Jurkat, Clone E6-1 (cell line): ENCODE measurements around the gene ARHGAP4.
A peak's percentile ranks its signal among the peaks of the same experiment; 100 is the strongest.

Experiments
- DNase-seq: peaks from one replicate; pipeline ENCODE4 v3.0.0-alpha.2; 2011; ENCODE audit warnings: low read depth, low spot score
- H3K4me3 ChIP-seq: 2 replicates; pipeline ENCODE4 v1.5.1; 2011; ENCODE audit warnings: mild to moderate bottlenecking, low read length, control low read depth, moderate library complexity

The ARHGAP4 gene

DNA sequence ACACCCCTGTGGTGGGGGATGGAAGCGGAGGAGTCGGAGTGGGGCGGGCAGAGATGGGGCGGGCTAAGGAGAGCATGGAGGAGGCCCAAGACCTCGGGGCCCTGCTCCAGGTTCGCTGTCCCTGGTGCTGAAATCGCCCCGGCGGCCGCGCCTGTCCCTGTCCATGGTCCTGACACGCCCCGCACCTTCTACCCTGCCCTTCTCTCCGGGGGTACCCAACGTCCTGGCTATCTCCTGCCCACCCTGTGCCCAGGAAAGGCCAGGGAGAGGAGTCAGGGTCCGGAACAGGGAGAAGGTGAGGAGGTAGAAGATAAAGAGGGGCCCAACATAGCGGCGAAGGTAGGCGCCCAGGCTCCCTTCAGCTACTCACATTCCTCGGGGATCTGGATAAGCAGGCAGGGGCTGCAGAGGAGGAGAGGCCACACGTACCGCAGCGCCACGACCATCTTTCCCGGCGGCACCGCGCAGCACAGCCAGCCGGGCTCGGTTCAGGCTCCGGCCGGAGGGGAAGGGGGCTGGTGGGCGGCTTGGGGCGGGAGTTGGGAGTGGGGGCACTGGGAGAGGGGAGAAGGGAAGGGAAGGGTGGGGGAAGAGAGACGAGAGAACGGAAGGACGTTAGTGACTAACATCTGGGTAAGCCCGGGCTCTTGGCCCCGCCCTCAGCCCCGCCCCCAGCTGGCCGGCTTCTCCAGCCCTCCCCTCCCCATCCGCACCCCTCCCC lies 50.5 kb downstream of the ARHGAP4 start:
- H3K4me3 ChIP-seq, result no peak overlapping the region
- peak; percentile 14 for DNase-seq

DNA sequence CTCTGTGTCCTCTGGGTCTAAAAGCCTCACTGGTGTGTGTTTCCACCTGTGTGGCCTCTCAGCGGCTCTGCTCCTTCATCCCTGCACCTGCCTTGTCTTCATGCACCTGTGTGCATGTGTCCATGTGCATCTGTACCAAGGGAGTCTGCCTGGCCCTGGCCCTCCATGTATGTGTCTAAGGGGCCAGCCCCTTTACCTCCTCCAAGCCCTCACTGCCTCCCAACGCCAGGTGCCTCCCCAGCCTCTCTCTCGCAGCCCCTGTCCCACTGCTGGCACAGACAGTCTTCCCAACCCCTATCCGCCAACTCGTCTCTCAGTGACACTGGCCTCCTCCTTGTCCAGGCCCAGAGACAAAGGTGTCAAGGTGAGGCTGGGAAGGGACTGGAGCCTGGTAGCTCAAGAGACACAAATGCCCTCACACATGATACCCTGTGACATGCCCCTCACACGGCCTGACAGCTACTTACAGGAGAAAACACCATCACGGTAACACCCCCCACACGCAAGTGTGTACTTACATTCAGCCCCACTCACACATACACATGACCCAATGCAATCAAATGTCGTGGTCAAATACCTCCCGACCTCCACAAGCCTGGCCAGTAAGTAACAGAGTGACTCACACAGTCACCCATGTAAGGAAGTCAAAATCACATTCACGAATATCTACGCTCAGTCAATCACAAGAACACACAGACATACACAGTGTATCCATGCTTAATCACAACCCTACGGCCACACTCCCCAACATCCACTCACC lies 51.5 kb downstream of the ARHGAP4 start:
- no peak for DNase-seq
- H3K4me3 ChIP-seq, result no peak overlapping the region

DNA sequence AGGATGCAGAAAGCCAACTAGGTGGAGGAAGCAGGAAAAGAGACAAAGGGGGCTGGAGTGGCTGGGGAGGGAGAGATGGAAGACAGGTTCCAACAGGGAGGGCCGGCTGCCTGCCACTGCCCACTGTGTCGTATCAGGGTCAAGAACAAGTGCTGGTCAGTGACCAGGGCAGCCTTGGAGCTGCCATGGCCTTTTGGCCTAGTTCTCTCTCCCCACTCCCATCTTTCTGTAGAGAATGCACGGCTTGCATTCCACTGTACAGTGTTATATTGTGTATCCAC lies 52.0 kb downstream of the ARHGAP4 start:
- no peak overlapping the region for H3K4me3 ChIP-seq
- no peak for DNase-seq

DNA sequence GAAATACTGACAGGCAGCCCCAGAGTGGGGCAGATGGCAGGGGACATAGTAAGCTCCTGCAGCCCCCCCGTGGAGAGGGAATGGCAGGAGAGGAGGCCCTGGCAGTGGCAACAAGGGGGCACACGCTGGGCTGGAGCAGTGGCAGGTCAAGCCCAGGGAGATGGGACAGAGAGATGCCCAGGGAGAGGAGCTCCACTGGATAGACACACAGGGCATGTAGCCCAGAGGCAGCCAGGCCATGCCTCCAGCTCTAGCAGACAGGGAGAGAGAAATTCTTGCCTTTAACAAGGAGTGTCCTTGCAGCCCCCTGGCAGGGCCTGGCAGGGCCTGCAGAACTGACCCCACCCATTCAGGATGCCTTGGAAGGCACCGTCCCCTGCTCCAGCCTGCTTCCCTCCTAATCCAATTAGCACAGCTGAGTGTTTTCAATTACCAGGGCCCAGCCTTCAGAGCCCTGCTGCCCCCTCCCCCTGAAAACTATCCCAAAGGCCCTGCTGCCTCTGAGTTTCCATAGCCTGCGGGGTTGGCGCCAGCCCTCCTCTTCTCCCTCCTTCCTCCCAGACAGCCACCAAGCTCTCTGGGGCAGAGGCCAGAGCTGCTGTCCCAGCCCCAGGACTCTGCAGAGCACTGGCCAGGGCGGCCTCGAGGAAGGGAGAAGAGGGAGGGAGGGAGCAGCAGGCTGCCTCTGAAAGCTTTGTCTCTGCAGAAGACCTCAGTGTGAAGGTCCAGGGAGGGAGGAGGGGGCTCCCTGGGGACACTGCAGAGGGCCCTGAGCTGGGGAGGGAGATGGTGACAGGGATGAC lies 52.6 kb downstream of the ARHGAP4 start:
- H3K4me3 ChIP-seq, result no peak overlapping the region
- DNase-seq, result no peak

DNA sequence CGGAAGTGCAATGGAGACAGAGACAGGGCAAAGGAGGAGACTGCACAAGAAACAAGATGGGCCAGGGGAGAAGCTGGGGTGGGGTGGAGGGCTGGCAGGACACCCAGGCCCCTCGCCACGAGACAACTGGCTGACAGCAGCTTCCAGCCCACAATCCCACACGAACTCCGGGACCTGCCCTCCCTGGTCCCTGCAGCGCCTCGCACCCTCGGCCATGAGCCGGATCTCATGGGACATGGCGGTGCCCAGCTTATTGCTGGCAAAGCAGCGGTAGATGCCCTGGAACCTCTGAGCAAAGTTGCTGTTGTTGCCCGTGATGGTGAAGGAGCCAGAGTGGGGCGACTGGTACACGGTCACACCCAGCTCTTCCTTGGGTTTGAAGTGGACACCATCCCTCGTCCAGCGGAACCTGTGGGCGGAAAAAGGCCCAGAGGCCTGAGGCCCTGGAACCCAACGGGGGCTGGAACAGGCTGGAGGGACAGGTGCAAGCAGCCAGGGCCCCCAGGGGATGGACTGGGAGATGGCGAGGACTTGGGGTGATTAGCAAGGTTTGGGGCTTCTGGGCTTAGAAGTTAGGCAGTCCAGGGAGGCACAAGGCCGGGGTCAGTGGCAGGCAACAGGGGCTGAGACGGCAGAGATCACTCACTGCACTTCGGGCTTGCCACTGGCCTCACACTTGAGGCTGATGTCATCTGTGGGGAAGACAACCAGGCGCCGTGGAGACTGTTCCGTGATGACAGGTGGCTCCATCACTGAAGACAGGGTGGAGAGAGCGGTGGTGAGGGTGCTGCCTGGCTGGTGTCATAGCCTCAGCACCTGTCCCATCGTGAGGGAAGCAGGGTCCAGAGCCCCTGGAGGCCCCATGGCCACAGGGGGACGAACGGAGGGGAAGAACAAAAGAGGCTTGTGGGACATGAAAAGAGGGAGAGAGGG lies 53.9 kb downstream of the ARHGAP4 start:
- DNase-seq, result no peak

DNA sequence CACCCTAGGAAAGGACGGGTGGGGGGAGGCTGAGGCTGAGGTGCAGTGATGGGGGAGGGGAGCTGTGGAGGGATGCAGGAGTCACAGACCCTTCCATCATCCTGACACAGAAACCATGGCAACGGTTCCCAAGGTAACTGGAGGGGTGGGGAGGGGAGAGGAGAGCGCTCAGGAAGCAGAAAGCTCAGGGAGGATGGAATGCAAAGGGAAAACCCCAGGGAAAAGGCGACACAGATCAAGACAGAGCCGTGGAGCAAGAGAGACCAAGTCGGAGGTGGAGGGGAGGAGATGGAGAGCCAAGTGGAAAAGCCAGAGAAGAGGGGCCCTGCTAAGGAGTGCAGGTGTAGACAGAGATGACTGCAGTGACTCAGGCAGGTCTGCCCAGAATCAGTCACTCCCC lies 54.6 kb downstream of the ARHGAP4 start:
- no peak overlapping the region for H3K4me3 ChIP-seq
- no peak for DNase-seq

More for the DNA sequence above, 53.9 kb downstream of the ARHGAP4 start:
- no peak overlapping the region for H3K4me3 ChIP-seq

DNA sequence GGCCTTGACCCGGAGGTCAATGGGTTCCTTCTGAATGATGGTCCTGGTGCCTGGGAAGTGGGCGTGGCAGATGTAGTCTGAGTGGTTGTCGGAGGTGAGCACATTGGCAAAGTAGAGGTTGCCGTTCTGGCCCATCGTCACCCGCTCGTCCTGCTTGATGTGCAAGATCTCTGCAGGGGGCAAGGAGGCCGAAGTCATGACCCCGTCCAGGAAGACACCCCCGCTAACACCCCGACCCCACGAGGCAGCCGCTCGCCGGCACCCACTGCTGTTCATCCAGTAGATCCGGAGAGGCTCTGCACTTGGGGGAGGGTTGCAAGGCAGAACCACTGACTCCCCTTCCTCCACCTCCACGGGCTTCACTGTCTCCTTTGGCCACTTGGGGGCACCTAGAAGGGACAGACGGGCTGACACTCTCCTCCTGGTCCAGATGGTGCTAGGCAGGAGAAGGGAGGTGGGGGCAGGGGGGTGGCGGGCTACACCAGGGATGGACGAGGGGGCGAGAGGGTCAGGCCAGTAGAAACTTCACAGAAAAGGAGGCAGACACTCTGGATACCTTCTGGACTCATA lies 55.2 kb downstream of the ARHGAP4 start:
- no peak overlapping the region for H3K4me3 ChIP-seq
- DNase-seq, result no peak

DNA sequence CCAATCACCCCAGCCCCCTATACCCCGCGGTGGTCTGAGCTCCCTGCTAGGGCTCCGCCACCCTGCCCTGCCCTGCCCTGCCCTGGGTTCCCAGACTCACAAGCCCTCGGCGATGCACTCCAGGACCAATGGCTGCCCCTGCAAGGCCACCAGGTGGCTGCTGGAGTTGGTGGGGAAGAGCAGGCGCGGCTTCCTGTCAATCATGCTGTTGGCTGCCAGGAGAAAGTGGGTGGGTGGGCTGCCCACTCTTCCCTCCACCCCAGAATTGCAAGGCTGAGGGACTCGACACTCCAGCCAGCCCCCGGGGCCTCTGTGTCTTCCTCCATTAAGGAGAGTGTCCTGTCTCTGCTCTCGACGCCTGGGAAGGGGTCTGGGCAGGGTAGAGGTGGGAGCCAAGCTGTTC lies 55.8 kb downstream of the ARHGAP4 start:
- no peak overlapping the region for H3K4me3 ChIP-seq
- DNase-seq, result no peak

DNA sequence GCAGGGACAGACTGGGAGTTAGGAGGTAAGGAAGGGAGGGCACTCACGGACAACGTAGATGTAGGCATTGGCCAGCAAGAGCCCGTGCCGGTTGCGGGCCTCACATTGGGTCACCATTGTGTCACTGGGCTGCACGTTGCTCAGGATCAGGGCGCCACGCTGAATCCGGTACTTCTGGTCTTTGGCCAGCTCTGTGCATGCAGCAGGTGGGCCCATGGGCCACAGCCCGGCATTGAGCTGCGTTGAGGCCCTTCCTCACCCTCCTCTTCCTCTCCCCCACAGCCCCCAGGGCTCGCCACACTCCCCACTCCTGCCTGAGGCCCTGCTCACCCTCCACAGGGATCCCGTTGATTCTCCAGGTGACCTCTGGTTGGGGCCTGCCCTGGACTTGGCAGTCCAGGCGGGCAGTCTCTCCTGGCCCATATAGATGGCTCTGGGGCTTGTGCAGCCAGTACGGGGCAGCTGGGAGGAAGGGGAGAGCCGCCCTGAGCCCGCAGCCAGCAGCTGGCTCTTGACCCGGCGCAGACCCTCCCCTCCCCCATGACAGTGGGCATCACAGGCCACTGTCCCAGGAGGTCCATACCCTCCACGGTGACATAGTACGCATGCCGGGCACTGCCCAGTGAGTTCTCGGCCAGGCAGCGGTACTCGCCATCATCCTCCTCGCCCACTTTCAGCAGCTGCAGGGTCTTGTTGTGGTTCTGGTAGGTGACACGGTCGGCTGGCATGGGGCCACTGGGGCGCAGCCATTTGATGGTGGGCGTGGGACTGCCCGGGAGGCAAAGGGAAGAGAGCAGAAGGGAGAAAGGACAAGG lies 56.4 kb downstream of the ARHGAP4 start:
- H3K4me3 ChIP-seq, result no peak overlapping the region
- DNase-seq, result no peak

DNA sequence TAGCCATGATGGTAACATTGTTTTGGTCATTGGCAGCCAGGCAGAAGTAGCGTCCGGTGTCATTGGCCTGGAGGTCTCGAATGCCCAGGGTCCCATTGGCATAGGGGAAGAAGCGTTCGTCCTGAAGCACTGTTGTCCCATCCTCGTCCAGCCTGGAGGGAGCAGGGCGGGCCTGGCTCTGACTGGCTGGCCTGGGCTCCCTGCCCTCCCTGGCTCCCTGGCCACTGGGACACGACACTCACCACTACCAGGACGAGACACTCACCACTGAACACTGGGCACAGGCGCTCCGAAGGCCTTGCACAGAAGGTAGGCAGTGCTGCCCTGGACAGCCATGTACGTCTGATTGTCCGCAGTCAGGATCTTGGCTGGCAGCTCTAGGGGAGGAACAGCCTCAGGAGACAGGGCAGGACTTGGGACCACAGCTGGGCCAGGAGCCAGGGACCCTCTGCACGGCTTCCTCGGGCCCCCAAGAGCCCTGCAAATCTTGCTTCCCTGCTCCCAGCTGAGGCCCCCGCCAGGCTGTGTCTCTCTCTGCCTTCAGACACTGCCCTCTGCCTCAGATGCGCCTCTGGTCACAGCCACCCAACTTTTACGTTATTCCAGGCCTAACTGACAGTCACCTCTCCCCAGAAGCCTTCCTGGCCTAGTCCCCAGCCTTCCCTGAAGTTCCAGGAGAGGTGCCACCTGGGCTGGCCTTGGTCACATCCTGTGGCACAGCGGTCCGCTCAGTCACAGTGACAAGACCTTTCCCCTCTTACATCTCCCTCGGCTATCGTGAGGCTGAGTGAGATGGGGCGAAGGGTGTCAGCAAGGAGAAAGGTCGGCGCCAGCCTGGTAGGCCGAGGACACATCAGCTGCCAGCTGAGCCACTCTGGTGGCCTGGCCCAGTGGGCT lies 57.2 kb downstream of the ARHGAP4 start:
- DNase-seq, result no peak
- H3K4me3 ChIP-seq, result no peak overlapping the region

DNA sequence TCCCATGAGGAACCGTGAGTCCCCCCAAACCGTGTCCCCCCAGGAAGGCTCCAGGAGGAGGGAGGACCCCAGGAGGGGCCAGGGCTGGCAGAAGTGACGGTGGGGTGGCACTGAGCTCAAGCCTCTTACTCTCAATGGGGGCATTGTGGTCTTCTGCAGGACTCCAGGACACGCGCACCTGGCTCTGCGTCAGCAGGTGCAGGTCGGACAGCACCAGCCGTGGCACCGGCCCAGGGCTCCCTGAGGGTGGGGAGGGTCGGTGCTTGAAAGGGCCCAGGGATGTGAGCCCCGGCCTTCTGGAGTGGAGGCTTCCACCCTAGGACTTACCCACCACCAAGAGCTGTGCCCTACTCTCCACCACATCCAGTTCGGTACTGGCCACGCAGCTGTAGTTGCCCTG lies 58.4 kb downstream of the ARHGAP4 start:
- no peak overlapping the region for H3K4me3 ChIP-seq
- DNase-seq, result no peak

DNA sequence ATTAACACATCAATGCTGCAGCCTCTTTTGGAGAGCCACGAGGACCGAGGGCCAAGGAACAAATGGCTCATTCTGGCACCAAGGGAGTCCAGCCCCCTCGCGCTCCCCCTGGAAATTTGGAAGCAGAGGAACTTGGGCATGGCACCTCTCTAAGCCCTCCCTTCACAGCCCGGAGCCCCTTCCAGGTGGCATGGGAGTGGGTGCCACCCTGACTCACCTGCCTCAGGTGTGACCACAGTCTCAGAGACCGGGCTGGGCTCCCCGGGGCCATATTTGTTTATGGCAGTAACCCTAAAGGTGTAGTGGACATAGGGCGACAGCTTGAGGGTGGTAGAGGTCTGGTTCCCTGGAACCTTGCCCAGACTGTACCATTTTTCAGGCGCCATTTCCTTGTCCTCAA lies 58.9 kb downstream of the ARHGAP4 start:
- no peak for DNase-seq
- H3K4me3 ChIP-seq, result no peak overlapping the region

DNA sequence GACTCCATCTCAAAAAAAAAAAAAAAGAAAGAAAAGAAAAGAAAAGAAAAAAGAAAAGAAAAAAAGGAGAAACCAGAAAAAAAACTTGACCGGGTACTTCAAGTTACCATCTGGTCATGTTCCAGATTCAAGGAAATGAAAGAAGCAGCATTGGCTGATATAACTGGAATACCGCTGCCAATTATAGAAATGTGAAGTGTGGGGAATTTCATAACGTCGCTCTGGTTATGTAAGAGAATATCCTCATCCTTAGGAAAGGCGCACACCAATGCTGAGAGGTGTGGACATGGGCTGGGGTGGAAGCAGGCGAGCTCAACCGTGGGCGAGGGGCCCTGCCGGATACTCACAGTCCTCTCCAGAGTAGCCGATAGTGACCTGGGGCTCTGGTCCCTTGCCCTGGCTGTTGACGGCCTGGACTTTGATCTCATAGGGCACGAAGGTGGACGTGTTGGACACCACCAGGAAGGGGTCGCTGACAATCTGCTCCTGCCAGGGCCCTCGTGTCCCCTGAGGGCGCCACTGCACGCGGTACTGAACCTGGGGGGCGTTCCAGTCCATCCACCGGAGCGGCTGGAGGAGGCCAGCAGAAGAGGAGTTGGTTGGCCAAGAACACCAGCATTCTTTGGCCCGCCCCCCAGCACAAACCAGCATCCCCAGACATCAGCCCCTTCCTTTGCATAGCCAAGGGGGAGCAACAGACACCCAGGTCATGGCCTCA lies 59.6 kb downstream of the ARHGAP4 start:
- no peak for DNase-seq
- no peak overlapping the region for H3K4me3 ChIP-seq

DNA sequence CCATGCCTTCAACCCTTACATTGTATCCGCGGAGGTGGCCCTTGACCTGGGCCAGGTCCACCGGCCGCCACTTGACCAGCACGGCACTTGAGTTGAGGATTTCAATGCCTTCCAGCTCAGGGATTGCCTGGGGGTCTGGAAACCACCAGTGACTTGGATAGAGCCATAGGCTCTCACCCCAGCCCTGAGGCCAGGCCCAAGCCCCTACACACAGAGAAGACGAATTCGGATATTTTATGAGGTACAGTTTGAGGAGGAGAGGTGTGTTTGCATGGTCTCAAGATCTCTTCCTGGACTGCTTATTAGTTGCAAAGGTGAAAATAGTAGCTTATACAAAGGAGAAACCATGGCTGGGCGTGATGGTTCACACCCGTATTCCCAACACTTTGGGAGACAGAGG lies 60.4 kb downstream of the ARHGAP4 start:
- H3K4me3 ChIP-seq, result no peak overlapping the region
- DNase-seq, result no peak

DNA sequence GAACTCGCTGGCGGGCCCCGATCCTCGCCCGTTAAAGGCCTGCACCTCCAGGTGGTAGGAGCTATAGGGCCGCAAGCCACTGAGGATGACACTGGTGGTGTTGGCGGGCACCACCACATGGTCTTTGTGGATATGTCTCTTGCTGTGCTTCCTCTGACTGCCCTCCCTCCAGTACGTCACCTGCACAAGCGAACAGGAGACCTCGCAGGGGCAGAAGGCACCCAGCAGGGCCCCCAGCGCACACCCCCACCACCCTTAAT lies 60.8 kb downstream of the ARHGAP4 start:
- H3K4me3 ChIP-seq, result no peak overlapping the region
- no peak for DNase-seq

DNA sequence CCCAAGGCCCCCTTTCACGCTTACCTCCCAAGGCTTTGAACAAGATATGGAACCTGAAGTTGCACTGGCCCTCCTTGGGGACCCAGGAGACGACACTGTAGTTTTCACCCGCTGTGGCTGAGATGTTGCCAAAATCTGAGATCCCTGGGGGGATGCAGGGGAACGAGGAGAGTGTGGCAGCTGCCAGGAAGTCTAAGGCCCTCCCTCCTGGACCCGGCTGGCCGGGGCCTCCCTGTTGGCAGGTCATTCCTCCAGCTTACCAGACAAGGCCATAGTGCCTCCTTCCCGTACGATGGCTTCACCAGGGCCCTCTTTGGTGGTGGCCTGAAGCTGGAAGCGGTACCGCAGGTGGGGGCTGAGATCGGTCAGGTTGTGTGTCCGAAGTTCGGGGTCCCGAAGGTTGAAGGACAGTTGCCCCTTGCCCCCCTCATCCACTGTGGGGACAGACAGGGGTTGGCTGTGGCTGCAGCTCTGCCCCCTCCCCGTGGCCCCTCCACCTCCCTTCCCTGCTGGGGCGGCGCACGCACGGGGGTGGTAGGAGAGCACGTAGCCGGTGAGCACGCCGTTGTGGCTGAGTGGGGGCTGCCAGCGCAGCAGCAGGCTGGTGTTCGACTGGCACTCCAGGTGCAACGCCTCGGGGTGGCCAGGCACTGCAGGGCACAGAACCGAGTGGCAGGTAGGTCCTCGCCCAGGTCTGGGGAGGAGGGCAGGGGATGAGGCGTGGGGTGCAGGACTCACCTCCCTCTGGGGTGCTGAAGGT lies 61.3 kb downstream of the ARHGAP4 start:
- DNase-seq, result no peak
- H3K4me3 ChIP-seq, result no peak overlapping the region
